HG03060 (cell line): ENCODE measurements around the gene PTGES3L.
"Not testable (repeated sequence)": the region's sequence is repeated elsewhere in the genome, so short reads cannot be mapped to it uniquely, and the experiment has no call there.

Experiments used
- ATAC-seq: cut with Tn5 transposase; IDR thresholded peaks from one replicate; pipeline ENCODE4 v1.9.1; 2021; ENCODE audit warnings: low read depth, moderate number of reproducible peaks; ENCODE audit not compliant: unreplicated experiment

PTGES3L gene

DNA sequence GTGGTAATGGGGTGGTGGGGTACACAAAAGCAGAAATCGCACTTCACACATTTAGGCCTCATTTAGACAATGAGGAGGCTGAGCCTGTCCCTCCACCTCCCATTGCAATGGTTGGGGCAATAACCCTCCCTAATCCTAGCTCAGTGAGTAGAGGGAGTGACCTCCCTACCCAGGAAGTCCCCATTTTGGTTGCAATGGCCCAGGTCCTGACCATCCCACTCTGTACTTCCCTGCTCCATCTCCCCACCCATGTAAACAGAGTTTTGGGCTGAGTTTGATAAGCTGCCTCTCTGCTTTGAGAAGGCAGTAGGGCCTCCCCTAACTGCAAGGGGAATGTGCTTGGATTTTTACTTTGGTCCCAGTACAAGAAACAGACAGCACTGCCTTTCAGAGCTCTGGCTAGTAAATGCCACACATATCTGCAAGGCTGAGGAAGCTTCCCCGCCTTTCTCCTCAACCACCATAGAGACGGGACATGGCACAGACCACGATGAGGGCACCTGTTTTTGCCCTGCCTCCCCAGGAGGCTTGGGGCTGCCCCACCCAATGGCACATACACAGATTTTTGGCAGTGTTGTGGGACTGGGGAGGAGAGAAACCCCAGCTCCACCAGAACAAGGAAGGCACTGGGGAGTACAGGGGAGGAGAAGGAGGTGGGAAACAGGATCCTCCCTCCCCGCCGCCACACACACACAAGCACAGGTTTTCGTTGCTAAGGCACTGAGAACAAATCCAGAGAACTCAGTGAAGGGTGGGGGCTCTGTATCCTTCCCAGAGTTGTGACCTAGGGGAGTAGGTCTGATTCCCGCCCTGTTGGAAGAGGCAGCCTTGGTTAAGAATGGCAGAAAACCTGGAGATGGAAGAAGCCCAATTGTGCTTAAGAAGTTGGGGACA lies 35.0 kb upstream of the PTGES3L start:
- ATAC-seq = no peak

DNA sequence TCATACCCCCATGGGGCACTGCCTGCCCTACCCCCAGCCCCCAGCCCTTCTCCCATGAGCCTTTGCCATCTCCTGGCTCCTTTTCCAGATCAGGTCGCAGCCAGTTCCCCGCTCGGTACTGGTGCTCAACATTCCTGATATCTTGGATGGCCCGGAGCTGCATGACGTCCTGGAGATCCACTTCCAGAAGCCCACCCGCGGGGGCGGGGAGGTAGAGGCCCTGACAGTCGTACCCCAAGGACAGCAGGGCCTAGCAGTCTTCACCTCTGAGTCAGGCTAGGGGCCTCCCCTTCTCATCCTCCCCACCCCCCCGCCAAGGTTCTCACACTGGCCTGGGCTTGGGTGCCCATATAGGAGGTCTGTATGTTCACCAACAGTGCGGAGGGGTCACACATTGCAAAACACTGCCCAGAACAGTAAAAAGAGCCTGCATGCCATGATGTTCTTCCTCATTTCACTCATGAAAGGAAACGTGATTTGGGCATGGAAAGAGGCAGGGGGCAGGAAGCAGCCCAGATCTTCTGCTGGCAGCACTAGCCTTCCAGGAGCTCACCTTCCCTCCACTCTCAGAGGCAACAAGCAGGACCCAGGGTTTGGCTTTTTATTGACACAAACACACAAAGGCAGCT lies 34.3 kb upstream of the PTGES3L start:
- ATAC-seq = no peak

DNA sequence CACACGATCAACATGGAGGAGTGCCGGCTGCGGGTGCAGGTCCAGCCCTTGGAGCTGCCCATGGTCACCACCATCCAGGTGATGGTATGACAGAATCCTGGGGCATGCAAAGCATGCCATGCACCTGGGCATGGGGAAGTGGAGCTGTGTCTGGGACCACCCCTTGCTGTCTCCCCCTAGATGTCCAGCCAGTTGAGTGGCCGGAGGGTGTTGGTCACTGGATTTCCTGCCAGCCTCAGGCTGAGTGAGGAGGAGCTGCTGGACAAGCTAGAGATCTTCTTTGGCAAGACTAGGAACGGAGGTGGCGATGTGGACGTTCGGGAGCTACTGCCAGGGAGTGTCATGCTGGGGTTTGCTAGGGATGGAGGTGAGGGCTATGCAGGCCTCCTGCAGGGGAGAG lies 33.4 kb upstream of the PTGES3L start:
- no peak for ATAC-seq

DNA sequence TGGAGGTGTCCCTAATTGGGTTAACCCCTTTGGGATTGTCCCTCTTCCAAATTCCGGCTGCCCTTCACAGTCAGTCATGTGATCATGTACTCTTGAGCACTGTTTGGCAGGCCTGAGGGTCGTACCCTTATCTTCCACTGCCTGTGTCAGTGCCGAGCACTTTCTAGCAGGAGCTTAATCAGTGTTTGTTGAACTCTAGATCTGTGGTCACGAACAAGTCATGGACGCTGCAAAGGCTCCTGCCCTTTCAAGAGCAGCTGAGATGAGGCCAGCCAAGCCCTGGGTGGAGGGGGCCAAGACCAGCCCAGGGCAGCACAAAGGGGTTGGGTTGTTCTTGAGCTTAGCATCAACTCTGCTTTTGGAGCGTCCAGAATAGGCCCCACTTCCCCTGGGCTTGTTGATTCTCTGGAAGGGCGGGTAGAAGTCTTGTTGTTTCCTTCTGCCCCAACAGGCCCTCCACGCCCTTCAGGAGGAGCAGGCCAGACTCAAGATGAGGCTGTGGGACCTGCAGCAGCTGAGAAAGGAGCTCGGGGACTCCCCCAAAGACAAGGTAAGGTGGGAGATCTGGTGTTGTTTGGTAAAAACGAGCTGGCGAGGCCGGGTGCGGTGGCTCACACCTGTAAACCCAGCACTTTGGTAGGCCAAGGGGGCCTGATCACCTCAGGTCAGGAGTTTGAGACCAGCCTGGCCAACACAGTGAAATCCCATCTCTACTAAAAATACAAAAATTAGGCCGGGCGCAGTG lies 32.0 kb upstream of the PTGES3L start:
- ATAC-seq = no peak

DNA sequence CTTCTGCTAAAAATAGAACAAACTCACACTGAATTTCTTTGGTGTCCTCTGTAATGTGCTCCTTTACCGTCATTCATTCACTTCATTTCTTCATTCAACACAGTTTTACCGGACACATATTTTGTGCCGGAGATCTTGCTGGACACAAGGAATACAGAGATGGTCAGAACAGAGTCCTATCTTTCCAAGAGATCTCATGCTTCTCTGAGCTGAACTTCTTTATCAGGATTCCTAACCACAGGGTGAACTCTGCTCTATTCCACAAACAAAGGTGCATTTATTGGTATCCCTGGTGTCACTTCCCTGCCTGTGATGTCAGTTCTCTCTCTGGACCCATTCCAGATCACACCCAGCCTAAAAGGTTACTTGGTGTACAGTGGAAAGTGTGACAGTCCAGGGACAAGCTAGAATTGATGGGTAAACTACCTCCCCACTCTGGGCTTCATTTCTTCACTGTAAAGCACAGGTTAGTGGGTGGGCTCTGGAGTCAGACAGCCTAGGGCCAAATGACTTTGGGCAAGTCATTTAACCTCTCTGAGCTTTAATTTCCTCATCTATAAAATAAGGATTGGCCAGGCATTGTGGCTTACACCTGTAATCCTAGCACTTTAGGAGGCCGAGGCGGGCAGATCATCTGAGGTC lies 30.9 kb upstream of the PTGES3L start:
- ATAC-seq = no peak

DNA sequence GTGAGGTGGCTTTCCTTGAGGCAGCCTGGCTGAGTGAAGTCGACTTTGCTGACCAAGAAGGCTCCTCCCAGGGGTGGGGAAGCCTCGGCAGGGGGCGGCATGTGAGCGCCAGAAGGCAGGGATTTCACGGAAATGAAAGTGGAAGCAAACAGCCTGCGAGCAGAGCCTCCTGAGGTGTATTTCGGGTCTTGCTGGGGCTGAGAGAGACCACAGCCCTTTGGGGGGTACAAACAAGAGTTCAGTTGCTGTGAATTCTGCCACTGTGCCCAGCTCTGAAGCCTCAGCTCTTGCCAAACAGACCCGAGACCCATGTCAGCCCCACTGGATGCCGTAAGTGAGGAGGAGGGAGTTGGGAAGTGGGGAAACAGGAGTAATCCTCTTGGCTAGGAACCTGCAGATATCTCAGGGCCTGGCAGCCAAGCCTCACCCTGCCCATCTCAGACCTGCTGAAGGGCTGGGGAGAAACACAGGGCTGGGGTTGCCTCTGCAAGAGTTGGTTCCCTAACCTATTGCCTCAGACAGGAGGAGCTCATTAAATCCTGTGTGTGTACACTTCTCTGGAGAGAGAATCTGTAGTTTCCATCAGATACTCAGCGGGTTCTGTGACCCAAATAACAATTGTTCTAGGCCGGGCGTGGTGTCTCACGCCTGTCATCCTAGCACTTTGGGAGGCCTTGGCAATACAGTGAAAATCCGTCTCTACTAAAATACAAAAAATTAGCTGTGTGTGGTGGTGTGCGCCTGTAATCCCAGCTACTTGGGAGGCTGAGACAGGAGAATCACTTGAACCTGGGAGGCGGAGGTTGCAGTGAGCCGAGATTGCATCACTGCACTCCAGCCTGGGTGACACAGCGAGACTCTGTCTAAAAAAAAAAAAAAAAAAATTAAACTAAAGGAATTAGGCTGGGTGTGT lies 27.0 kb upstream of the PTGES3L start, which contains the start of gene IFI35:
Gene IFI35 (plus strand): TSS at position 146 of the 913 bp plus-strand sequence. CDS start 164 bp downstream, at position 310.
- no peak for ATAC-seq

DNA sequence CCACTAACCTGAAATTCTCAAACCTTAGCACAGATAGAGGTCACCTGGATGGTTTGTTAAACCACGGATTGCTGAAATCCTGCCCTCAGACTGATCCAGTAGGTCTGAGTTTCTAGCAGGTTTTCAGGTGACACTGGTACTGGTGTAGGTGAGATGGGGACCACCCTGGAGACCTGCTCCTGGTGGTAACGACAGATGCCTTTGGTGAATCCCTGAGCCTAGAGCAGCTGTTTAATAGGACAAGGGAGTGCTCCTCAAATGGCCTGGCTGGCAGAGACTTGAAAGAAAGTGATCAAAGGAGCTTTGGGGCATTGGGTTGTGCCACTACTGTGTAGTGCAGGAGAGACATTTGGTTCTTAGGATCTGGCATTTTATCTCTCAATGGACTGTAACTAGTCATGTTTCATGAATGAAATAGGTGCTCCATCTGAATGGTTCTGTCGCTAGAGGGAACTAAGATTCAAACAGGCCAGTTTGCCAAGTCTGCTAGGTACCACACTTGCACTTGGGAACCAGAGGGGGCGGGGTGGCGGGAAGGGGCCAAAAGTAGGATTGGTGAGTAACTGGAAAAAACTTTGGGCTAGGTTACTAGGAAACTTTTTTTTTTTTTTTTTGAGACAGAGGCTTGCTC lies 23.8 kb upstream of the PTGES3L start:
- no peak for ATAC-seq

DNA sequence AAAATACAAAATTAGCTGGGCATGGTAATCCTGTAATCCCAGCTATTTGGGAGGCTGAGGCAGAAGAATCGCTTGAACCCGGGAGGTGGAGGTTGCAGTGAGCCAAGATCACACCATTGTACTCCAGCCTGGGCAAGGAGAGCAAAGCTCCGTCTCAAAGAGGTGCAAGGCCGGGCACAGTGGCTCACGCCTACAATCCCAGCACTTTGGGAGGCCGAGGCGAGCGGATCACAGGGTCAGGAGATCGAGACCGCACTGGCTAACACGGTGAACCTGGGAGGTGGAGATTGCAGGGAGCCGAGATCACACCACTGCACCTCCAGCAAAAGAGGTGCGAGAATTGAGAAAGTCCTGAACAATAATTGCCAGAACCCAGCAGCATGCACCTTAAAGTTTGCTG lies 21.0 kb upstream of the PTGES3L start:
- not testable (repeated sequence) for ATAC-seq

DNA sequence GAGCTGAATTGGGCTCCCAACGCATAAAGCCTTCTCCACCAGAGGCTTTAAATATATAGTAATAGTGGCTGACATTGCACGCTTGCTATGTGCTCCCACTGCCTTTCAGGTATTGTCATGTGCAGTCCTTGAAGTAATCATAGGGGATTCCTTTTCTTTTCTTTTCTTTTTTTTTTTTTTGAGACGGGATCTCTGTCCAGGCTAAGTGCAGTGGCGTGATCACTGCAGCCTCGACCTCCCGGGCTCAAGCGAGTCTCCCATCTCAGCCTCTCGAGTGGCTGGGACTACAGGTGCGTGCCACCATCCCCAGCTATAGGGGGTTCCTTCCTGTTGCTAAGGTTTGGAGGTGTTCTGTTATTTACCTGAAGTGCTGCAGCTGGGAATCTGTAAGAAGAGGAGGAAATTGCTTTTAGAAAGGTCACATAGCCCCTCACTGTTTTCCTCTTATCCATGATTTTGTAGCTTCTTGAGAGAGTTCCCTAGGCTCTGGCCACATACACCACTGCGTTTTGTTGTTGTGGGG lies 19.2 kb upstream of the PTGES3L start:
- ATAC-seq = no peak

DNA sequence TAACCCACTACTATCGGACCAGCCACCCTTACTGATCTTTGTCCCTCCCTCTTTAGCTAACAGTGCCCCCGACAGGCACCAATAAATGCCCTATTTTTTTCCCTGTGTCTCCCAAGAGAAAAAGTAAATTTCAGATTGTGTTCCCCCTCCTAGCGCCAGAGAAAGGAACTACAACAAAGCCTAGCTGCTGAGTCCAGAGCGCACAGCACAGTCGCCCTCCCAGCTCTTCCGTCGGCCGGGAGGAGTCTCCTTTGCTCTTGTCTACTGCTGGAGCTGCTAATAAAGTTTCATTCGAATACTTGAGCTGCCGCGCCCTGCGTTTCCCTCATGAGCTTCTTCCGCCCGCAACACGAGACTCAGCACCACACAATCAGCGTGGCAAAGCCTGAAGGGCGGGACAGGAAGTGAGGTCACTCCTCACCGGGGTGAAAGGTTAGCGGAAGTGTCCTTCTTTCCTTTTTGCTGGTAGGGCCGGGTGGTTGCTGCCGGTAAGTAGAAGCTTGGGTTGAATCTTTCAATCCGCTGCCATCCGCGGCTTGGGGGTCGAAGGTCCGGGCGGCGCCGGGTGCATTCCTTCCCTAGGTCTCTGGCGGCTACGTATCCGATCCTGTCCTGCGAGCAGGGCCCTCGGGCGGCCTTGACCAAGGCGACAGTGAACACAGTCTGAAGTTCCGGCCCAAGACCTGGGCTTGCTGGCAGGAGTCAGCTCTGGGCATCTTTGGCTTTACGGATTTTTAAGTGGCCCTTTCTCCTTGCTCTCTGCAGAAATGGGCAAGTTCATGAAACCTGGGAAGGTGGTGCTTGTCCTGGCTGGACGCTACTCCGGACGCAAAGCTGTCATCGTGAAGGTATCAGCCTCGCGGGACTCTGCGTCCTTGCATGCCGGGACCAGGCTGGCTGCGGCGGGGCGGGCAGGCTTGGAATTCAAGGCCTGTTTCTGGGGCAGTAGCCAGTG lies 18.4 kb upstream of the PTGES3L start, which contains the start of gene RPL27:
Gene RPL27 (plus strand): TSS at position 436 of the 955 bp plus-strand sequence. CDS start 332 bp downstream, at position 768.
- ATAC-seq = peak; percentile 90

DNA sequence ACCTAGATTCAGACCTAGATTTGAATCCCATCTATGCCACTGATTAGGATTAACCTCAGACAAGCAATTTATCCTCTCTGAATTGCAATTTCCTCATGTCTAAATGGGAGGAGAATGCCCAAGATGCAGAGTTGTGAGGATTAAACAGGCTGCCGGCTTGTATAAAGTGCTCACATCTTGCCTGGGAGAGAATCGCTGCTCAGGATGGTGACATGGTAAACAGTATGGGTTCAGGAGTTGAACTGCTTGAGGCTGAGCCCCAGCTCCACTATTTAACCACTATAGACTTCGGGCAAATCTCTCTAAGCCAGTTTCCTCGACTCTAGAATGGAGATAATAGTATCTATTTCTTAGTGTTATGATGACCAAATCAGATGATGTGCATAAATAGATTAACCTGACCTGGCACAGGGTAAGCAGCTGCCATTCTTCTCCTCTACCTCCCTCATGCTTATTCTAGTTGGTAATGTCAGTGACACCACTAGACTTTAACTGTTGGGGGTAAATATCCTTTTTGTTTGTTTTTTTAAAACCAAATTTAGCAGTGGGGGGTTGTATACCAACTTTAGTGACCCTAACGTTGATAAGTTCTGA lies 17.6 kb upstream of the PTGES3L start:
- ATAC-seq = no peak

DNA sequence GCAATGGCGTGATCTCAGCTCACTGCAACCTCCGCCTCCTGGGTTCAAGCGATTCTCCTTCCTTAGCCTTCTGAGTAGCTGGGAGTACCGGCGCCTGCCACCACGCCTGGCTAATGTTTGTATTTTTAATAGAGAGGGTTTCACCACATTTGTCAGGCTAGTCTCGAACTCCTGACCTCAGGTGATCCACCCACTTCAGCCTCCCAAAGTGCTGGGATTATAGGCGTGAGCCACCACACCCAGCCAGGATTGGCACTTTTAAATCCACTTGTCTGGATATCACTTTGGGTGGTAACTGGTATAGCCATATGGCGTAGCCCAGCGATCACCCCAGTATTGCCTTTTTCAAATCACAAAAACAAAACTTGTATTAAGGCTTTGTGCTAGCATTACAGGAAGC lies 14.0 kb upstream of the PTGES3L start:
- not testable (repeated sequence) for ATAC-seq

DNA sequence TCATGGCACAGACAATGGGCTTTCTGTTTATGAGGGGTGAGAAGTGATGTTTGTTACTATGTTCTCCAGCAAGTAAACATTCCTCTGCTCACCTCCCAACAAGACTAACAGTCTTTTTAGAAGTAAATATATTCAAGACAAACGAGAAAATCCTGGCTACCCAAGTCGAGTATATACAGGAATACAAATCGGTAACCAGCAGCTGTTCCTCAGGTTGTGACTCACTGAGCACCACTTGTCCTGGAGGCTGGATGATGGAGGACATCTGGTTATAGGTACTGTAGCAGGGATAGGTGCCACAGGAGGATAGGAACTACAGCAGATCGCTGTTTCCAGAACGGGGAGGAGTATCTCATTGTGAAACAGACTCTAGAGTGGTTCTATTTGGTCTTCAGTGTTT lies 13.0 kb upstream of the PTGES3L start:
- no peak for ATAC-seq

DNA sequence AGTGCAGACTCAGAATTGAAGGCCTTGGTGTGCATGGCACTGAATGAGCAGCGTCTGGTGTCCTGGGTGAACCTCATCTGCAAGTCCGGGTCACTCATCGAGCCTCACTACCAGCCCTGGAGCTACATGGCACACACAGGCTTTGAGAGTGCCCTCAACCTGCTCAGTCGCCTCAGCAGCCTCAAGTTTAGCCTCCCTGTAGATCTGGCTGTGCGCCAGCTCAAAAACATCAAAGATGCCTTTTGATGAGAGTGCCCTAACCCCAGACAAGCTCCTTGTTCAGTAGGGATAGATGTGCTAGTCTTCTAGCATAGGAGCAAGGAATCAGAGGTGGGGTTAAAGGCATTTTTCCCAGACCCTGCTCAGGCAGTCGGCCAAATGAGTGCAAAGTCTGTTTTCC lies 11.6 kb upstream of the PTGES3L start:
- no peak for ATAC-seq

DNA sequence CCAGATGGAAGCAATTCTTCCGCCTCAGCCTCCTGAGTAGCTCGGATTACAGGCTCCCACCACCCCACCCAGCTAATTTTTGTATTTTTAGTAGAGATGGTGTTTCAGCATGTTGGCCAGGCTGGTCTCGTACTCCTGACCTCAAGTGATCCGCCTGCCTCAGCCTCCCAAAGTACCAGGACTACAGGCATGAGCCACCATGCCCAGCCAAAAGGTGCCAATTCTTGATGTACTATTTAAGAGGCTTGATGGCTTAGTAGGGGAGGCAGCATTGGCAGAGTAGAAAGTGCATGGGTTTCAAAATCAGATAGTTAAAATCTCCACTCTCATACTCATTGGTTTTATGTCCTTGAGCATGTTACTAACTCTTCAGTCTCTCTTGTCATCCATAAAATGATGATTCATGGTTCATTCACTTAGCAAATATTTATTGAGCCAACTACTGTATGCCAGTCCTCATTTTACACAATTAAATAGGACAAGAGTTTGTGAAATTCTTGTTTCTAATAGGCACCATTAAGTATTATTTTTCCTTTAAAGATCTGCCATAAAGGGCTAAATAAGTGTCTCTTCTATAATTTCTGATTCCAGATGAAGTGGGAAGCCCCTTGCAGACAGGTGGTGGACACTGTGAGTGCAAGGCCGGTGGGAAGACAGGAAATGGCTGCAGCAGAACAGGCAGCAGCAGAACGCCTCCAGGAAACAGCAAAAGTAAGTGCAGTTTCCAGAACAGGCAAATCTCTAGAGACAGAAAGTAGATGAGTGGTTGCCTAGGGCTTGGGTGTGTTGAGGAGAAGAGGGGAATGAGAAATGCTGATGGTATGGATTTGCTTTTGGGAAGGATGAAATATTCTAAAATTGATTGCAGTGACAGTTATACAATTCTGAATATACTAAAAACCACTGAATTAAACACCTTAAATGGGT lies 10.1 kb upstream of the PTGES3L start:
- no peak for ATAC-seq

DNA sequence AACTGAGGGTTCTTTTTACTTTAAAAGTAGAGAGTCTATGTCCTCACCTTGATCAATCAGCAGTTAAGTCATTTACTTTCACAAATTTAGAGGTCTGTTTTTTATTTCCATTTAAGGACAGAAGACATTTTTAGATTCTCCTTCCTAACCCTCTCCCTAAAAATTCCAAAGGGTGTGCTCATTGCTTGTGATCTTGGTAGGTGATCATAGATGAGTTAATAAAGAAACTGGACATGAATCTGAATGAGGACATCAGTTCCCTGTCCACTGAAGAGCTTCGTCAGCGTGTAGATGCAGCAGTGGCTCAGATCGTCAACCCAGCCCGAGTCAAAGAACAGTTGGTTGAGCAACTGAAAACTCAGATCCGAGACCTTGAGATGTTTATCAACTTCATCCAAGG lies 9.3 kb upstream of the PTGES3L start:
- no peak for ATAC-seq
